OCI-LY1 (cell line): ENCODE results near the gene TWF1.

Experiments used
- H2AFZ ChIP-seq: fragments of 200-600 bp; sonication (generic), shearing (Covaris generic); 2 replicates; pipeline ENCODE4 v1.6.0; 2014; ENCODE audit warnings: antibody characterized with exemption, mild to moderate bottlenecking, low read length
- H3F3A ChIP-seq: fragments of 200-600 bp; sonication (generic), shearing (Covaris generic); 2 replicates; pipeline ENCODE4 v1.6.0; 2014; ENCODE audit warnings: mild to moderate bottlenecking, antibody characterized with exemption, low read length, moderate library complexity; ENCODE audit not compliant: insufficient read depth
- H3K27ac ChIP-seq: fragments of 200-600 bp; sonication (generic); 2 replicates; pipeline ENCODE4 v1.5.1; 2014; ENCODE audit warnings: low read length, mixed run types, mild to moderate bottlenecking, low read depth; ENCODE audit not compliant: poor library complexity, severe bottlenecking
- H3K27me3 ChIP-seq: fragments of 200-600 bp; sonication (generic); 2 replicates; pipeline ENCODE4 v1.6.0; 2014; ENCODE audit warnings: antibody characterized with exemption, mild to moderate bottlenecking, low read length, moderate library complexity; ENCODE audit not compliant: insufficient read depth
- H3K36me3 ChIP-seq: fragments of 200-600 bp; sonication (generic); 2 replicates; pipeline ENCODE4 v1.6.1; 2014; ENCODE audit warnings: mild to moderate bottlenecking, antibody characterized with exemption, low read length, moderate library complexity, mixed read lengths; ENCODE audit not compliant: insufficient read depth
- H3K4me1 ChIP-seq: fragments of 200-600 bp; sonication (generic); 2 replicates; pipeline ENCODE4 v1.5.1; 2014; ENCODE audit warnings: mild to moderate bottlenecking, low read length, moderate library complexity; ENCODE audit not compliant: insufficient read depth, severe bottlenecking
- H3K4me2 ChIP-seq: fragments of 200-600 bp; sonication (generic), shearing (Covaris generic); 2 replicates; pipeline ENCODE4 v1.6.1; 2014; ENCODE audit warnings: low read length
- H3K4me3 ChIP-seq: fragments of 200-600 bp; sonication (generic); 2 replicates; pipeline ENCODE4 v1.5.1; 2014; ENCODE audit warnings: low read length, low read depth, mild to moderate bottlenecking, mixed read lengths; ENCODE audit not compliant: poor library complexity, severe bottlenecking
- H3K79me2 ChIP-seq: fragments of 200-600 bp; shearing (Covaris generic); 2 replicates; pipeline ENCODE4 v1.6.1; 2016; ENCODE audit warnings: mixed run types, low read length, mixed read lengths; ENCODE audit not compliant: insufficient read depth
- H3K9ac ChIP-seq: fragments of 200-600 bp; sonication (generic), shearing (Covaris generic); 2 replicates; pipeline ENCODE4 v1.6.1; 2014; ENCODE audit warnings: mild to moderate bottlenecking, low read length, mixed read lengths
- H3K9me2 ChIP-seq: fragments of 200-600 bp; sonication (generic), shearing (Covaris generic); 2 replicates; pipeline ENCODE4 v1.6.1; 2014; ENCODE audit warnings: low read depth, mild to moderate bottlenecking, low read length, mixed read lengths
- H3K9me3 ChIP-seq: fragments of 200-600 bp; shearing (Covaris generic); 2 replicates; pipeline ENCODE4 v1.6.1; 2014; ENCODE audit warnings: low read length, mixed read lengths
- H4K20me1 ChIP-seq: fragments of 200-600 bp; sonication (generic), shearing (Covaris generic); 2 replicates; pipeline ENCODE4 v1.6.0; 2016; ENCODE audit warnings: mild to moderate bottlenecking, low read length; ENCODE audit not compliant: insufficient read depth
- EZH2 ChIP-seq: fragments of 200-600 bp; sonication (generic), shearing (Covaris generic); IDR thresholded peaks from 2 replicates; pipeline ENCODE4 v1.8.0; 2017; ENCODE audit warnings: borderline replicate concordance, mixed run types, mild to moderate bottlenecking, antibody characterized with exemption, low read length, moderate library complexity, mixed read lengths
- TF ChIP-seq, protein P1 (sequence below): fragments of 200-600 bp; sonication (generic), shearing (Covaris generic); IDR thresholded peaks from 2 replicates; pipeline ENCODE4 v1.5.1; 2017; ENCODE audit warnings: mild to moderate bottlenecking, antibody characterized with exemption, low read length, moderate library complexity, mixed read lengths

The TWF1 gene

DNA sequence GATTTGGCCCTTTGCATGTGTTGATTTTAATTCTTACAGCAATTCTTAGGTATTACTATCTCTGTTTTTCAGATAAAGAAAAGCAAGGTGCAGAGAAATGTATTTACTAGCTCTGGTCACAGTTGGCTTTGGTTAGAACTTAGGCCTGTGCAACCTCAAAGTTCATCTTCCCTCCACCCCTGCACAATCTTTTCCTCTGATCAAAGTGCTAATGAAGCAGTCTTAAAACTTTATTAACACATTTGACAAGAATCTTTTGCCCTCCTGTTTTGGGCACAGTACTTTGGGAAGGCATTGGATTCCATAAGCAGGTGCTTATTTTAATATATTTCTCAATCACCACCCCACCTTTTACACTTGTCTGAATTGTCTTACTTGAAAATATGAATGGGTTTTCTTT, 44.6 kb downstream of the TWF1 start:
- Histone ChIP-seq H3K79me2 (peaks cover 24% of the 10 kb centered on the region), H3F3A (no peaks in the 10 kb centered on the region), H3K27ac (no peak overlapping the region), H2AFZ (no peak overlapping the region), H3K9me2 (no peaks in the 10 kb centered on the region), H4K20me1 (no peaks in the 10 kb centered on the region), H3K9me3 (no peaks in the 10 kb centered on the region), H3K4me3 (peak overlapping the region; percentile 70), H3K27me3 (no peaks in the 10 kb centered on the region), H3K36me3 (peaks cover 9% of the 10 kb centered on the region), H3K9ac (peak overlapping the region; percentile 4; the same call in 1 of the 2 replicates), H3K4me2 (peak overlapping the region; percentile 96), H3K4me1 (peaks cover 43% of the 10 kb centered on the region)
- TF ChIP-seq, protein P1, sequence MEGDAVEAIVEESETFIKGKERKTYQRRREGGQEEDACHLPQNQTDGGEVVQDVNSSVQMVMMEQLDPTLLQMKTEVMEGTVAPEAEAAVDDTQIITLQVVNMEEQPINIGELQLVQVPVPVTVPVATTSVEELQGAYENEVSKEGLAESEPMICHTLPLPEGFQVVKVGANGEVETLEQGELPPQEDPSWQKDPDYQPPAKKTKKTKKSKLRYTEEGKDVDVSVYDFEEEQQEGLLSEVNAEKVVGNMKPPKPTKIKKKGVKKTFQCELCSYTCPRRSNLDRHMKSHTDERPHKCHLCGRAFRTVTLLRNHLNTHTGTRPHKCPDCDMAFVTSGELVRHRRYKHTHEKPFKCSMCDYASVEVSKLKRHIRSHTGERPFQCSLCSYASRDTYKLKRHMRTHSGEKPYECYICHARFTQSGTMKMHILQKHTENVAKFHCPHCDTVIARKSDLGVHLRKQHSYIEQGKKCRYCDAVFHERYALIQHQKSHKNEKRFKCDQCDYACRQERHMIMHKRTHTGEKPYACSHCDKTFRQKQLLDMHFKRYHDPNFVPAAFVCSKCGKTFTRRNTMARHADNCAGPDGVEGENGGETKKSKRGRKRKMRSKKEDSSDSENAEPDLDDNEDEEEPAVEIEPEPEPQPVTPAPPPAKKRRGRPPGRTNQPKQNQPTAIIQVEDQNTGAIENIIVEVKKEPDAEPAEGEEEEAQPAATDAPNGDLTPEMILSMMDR = no peak
- no peak for TF ChIP-seq EZH2

DNA sequence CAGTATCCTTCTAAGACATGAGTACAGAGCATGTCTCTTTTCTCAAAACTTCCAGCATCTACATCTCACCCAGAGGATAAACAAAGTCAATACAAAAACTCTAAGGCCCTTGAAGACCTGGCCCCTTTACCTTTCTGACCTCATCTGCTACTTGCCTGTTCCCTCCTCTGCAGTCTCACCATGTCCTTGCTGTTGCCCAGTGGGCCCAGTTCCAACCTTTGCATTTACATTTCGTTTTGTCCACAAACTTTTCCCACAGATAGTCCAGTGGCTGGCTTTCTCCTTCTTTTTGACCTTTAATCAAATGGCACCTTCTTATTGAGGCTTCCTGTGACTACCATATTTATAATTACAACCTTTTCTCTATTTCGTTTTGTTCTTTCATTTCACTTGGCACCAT, 45.7 kb downstream of the TWF1 start:
- no peaks in the 10 kb centered on the region for H3K9me3 ChIP-seq
- H3F3A ChIP-seq = no peaks in the 10 kb centered on the region
- peak overlapping the region; percentile 96 for H3K4me2 ChIP-seq
- H3K27me3 ChIP-seq = no peaks in the 10 kb centered on the region
- peak overlapping the region; percentile 82 for H3K9ac ChIP-seq
- peaks cover 11% of the 10 kb centered on the region for H3K36me3 ChIP-seq
- no peaks in the 10 kb centered on the region for H4K20me1 ChIP-seq
- no peaks in the 10 kb centered on the region for H3K9me2 ChIP-seq
- TF ChIP-seq EZH2 = no peak
- TF ChIP-seq, protein P1 = no peak
- no peak overlapping the region for H2AFZ ChIP-seq
- peaks cover 43% of the 10 kb centered on the region for H3K4me1 ChIP-seq
- peaks cover 24% of the 10 kb centered on the region for H3K79me2 ChIP-seq
- peak overlapping the region; percentile 70 for H3K4me3 ChIP-seq
- H3K27ac ChIP-seq = no peak overlapping the region

DNA sequence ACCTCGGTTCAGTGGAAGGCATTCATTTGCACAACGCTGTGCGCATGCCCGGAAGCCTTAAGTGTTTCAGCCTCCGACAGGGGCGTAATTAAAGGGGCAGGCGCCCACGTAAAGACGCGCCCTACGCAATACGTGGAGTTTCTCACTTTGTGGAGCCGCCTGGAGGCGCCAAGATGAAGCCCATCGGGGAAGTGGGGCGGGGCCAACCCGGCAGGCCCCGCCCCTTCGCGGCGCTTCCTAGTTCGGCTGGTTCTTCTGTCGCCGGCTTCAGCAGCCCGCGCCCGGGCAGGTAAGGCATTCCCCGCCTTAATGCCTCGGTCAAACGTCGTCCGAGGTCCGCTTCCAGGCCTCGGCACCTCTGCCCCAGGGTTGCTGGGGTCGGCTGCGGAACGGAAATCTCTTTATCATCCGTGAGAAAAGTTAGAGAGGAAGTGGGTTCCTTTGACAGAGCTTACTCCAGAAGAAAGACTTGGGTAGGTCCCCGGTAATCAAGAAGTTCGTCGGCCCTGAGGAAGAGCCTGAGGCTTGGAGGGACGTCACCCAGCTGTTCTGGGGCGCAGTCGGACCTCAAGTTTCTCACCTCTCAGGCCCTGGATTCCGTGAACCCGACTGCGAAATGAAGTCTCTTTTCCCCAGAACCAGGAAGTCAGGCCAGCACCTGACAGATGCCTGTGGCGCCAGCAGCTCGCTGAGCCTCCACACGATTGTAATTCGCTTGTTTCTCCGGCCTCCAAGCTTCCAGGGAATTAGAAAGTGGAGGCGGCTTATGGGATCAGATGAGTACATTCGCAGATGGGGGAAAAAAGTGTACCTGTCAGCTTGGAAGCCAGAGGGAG, 47.2 kb downstream of the TWF1 start, which contains the start of the genes IRAK4 and PUS7L:
Gene IRAK4 (plus strand): TSS at position 224 of the 836 bp plus-strand sequence. CDS start 9,161 bp downstream, outside the sequence.
Gene PUS7L (minus strand): TSS at position 63 of the 836 bp plus-strand sequence. CDS start 3,545 bp downstream, outside the sequence.
- Histone ChIP-seq H3K4me2 (peak within 1 kb of the TSS; percentile 96), H3K4me3 (peak within 1 kb of the TSS; percentile 70), H4K20me1 (no peaks in the 10 kb centered on the region), H3K27ac (peak within 1 kb of the TSS; percentile 90), H2AFZ (no peak within 1 kb of the TSS), H3K9ac (peak within 1 kb of the TSS; percentile 82), H3K9me2 (no peaks in the 10 kb centered on the region), H3F3A (no peaks in the 10 kb centered on the region), H3K79me2 (peaks cover 24% of the 10 kb centered on the region), H3K4me1 (peaks cover 43% of the 10 kb centered on the region), H3K9me3 (no peaks in the 10 kb centered on the region), H3K27me3 (no peaks in the 10 kb centered on the region), H3K36me3 (peaks cover 25% of the 10 kb centered on the region)
- TF ChIP-seq, protein P1 = peak; percentile 32; the same call in 1 of the 2 replicates
- TF ChIP-seq EZH2 = no peak
